GM21381 (cell line): ENCODE measurements around the gene SEBOX.
A peak's percentile ranks its signal among the peaks of the same experiment; 100 is the strongest.

Experiments
- ATAC-seq: cut with Tn5 transposase; IDR thresholded peaks from one replicate; pipeline ENCODE4 v1.9.1; 2021; ENCODE audit warnings: mild to moderate bottlenecking, moderate library complexity; ENCODE audit not compliant: unreplicated experiment

The SEBOX gene

GRCh38 chr17:28324267-28324745, 40.7 kb downstream of the SEBOX start:
- ATAC-seq = no peak

- ATAC-seq = no peak
These were observed 44.6 kb downstream of the SEBOX start for GRCh38 chr17:28320215-28321061.

- ATAC-seq = no peak
These were observed 45.4 kb downstream of the SEBOX start for GRCh38 chr17:28319598-28319935.

GRCh38 chr17:28318759-28319597, 46.0 kb downstream of the SEBOX start, which contains the start of gene TMEM97:
Gene TMEM97 (plus strand): TSS chr17:28319200. CDS start chr17:28319240, 40 bp downstream.
- peak; percentile 94 for ATAC-seq

- peak; percentile 11 for ATAC-seq
These were observed 46.8 kb downstream of the SEBOX start for GRCh38 chr17:28317966-28318758.

- no peak for ATAC-seq
These were observed 47.7 kb downstream of the SEBOX start for GRCh38 chr17:28317099-28317965.

- no peak for ATAC-seq
These were observed 48.9 kb downstream of the SEBOX start for GRCh38 chr17:28315846-28316705.

GRCh38 chr17:28313841-28314240, 51.2 kb downstream of the SEBOX start:
- no peak for ATAC-seq
